ENCODE results near the gene SP1. TPM values are rescaled to one million over a fixed set of nuclear protein-coding genes. Genes with fewer than 3 reads are reported as not detected.

SP1 gene
- total RNA-seq, 1 experiment from 2014 or later = 87.2 TPM

- no peaks in the 10 kb centered on the region for H3K9me3 Mint-ChIP-seq
- ChIA-PET POLR2A (interaction anchor here (0.6 to 1.9 kb wide), 5 partner anchors 9 to 33 kb away, joined by 3 to 10 read pairs (median 6); partner anchors contain the start of gene AAAS), CTCF (interaction anchor here (0.6 to 8.6 kb wide), 28 partner anchors 8 to 410 kb away, joined by 3 to 148 read pairs (median 4); partner anchors contain the start of genes AAAS, AMHR2, CSAD and MAP3K12)
- no peak for TF ChIP-seq ZNF416 (CRISPR knock-in tag; IDR thresholded peaks at IDR 0.05)
- peaks cover 48% of the 10 kb centered on the region for H3K27me3 Mint-ChIP-seq (ENCODE audit: low read depth)
- H3K27ac Mint-ChIP-seq = no peak overlapping the region
- ATAC-seq (peak; percentile 40), DNase-seq (ENCODE audit: low spot score) (peak; percentile 28)
- no peaks in the 10 kb centered on the region for H3K36me3 Mint-ChIP-seq
- H3K4me1 Mint-ChIP-seq = peaks cover 13% of the 10 kb centered on the region
- peak overlapping the region; percentile 96 for H3K4me3 Mint-ChIP-seq
Measured at GRCh38 chr12:53345486-53346188, 34.3 kb upstream of the SP1 start.

- Mint-ChIP-seq H3K27ac (no peak overlapping the region), H3K4me1 (peaks cover 13% of the 10 kb centered on the region), H3K27me3 (ENCODE audit: low read depth) (peaks cover 40% of the 10 kb centered on the region), H3K4me3 (no peak overlapping the region), H3K9me3 (no peaks in the 10 kb centered on the region), H3K36me3 (no peaks in the 10 kb centered on the region)
- DNase-seq (ENCODE audit: low spot score) = no peak
- TF ChIP-seq AFF4 (CRISPR knock-in tag; IDR thresholded peaks at IDR 0.05; ENCODE audit: borderline replicate concordance) (no peak), OVOL2 (CRISPR knock-in tag; IDR thresholded peaks at IDR 0.05; ENCODE audit: borderline replicate concordance) (no peak), ZNF416 (CRISPR knock-in tag; IDR thresholded peaks at IDR 0.05) (no peak), NFATC4 (CRISPR knock-in tag; IDR thresholded peaks at IDR 0.05) (no peak), ZNF263 (CRISPR knock-in tag; IDR thresholded peaks at IDR 0.05; ENCODE audit: low read depth) (no peak)
- TF ChIP-seq, protein P1, sequence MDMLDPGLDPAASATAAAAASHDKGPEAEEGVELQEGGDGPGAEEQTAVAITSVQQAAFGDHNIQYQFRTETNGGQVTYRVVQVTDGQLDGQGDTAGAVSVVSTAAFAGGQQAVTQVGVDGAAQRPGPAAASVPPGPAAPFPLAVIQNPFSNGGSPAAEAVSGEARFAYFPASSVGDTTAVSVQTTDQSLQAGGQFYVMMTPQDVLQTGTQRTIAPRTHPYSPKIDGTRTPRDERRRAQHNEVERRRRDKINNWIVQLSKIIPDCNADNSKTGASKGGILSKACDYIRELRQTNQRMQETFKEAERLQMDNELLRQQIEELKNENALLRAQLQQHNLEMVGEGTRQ (CRISPR knock-in tag; IDR thresholded peaks at IDR 0.05) = no peak
- TF ChIP-seq, protein P2, sequence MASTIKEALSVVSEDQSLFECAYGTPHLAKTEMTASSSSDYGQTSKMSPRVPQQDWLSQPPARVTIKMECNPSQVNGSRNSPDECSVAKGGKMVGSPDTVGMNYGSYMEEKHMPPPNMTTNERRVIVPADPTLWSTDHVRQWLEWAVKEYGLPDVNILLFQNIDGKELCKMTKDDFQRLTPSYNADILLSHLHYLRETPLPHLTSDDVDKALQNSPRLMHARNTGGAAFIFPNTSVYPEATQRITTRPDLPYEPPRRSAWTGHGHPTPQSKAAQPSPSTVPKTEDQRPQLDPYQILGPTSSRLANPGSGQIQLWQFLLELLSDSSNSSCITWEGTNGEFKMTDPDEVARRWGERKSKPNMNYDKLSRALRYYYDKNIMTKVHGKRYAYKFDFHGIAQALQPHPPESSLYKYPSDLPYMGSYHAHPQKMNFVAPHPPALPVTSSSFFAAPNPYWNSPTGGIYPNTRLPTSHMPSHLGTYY (CRISPR knock-in tag; IDR thresholded peaks at IDR 0.05) = no peak
- no peak for ATAC-seq
- POLR2A ChIA-PET = interaction anchor here (0.6 to 1.5 kb wide), 2 partner anchors 25 to 122 kb away, joined by 5 to 7 read pairs; partner anchors contain the start of gene AAAS
- CTCF ChIA-PET = interaction anchor here (3.0 to 8.6 kb wide), 2 partner anchors 21 to 75 kb away, joined by 34 to 148 read pairs; partner anchors contain the start of gene AAAS
Measured at GRCh38 chr12:53346491-53346890, 33.5 kb upstream of the SP1 start.

DNA sequence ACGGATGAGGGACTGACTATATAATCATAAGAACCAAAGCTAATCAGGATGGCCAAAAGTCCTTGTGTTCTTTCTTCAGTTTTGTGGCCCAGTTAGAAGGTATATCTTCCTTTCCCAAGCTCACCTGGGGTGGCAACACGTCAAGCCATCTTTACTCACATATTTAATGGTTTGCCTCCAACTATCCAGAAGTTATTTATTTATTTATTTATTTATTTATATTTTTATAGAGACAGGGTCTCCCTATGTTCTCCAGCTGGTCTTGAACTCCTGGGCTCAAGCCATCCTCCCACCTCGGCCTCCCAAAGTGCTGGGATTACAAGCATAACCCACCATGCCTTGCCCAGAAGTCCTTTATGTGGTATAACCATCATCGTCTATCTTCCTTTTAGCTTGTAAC lies 32.1 kb upstream of the SP1 start:
- CTCF ChIA-PET = interaction anchor here (0.7 to 8.6 kb wide), 4 partner anchors 9 to 1323 kb away, joined by 3 to 148 read pairs (median 3); partner anchors contain the start of gene AAAS
- POLR2A ChIA-PET = interaction anchor here (0.5 kb wide), 1 partner anchor 33 kb away, joined by 8 read pairs; no protein-coding TSS in a partner anchor

More for the DNA sequence above, 32.1 kb upstream of the SP1 start:
- no peak for TF ChIP-seq ZNF138 (CRISPR knock-in tag; conservative IDR thresholded peaks at IDR 0.05)
- TF ChIP-seq SP1 (CRISPR knock-in tag; conservative IDR thresholded peaks at IDR 0.05) = no peak
- no peak for TF ChIP-seq ZNF219 (CRISPR knock-in tag; IDR thresholded peaks at IDR 0.05; ENCODE audit: borderline replicate concordance)
- no peak for TF ChIP-seq NFYB (CRISPR knock-in tag; conservative IDR thresholded peaks at IDR 0.05; ENCODE audit: low read depth)
- TF ChIP-seq EMX1 (CRISPR knock-in tag; IDR thresholded peaks at IDR 0.05) = no peak
- TF ChIP-seq SMAD4 (CRISPR knock-in tag; IDR thresholded peaks at IDR 0.05) = no peak
- H3K27me3 Mint-ChIP-seq (ENCODE audit: low read depth) = peaks cover 30% of the 10 kb centered on the region
- no peaks in the 10 kb centered on the region for H3K9me3 Mint-ChIP-seq
- no peak overlapping the region for H3K4me3 Mint-ChIP-seq
- no peaks in the 10 kb centered on the region for H3K36me3 Mint-ChIP-seq
- no peak for DNase-seq (ENCODE audit: low spot score)
- ATAC-seq = no peak
- no peak overlapping the region for H3K27ac Mint-ChIP-seq
- H3K4me1 Mint-ChIP-seq = peaks cover 16% of the 10 kb centered on the region
